HCT116 (cell line): Measurements from ENCODE around the gene KATNAL1. TPM values are rescaled to one million over a fixed set of nuclear protein-coding genes. Genes with fewer than 3 reads are reported as not detected.
A peak's percentile ranks its signal among the peaks of the same experiment; 100 is the strongest.

Experiments used
- ATAC-seq: fragments of 200-7000 bp; cut with Tn5 transposase; 2 replicates; pipeline ENCODE4 v1.9.1; 2020; ENCODE audit warnings: mild to moderate bottlenecking, moderate library complexity
- BruUV-seq: library from RNA; stranded (reverse); fragments of 400-500 nt; replicated peaks from 2 replicates; lab custom pipeline; 2021; lab: Mats Ljungman, UMichigan
- CTCF ChIA-PET: fragments of 300-600 bp; sonication (Branson Sonifier 250); formaldehyde crosslinking; loops from one replicate; lab custom pipeline; 2021; ENCODE audit warnings: antibody characterized with exemption; lab: Charles Lee
- POLR2A ChIA-PET: fragments of 300-600, 350-600 bp; sonication (Branson Sonifier 250); formaldehyde crosslinking; loops from one replicate; lab custom pipeline; 2021; ENCODE audit warnings: antibody characterized with exemption; lab: Charles Lee
- RAD21 ChIA-PET, 2 experiments: fragments of 300-600 bp; sonication (Branson Sonifier 250); formaldehyde crosslinking; loops; one replicate each; lab custom pipeline; 2023; ENCODE audit warnings: low total read pairs in 2 of 2; ENCODE audit not compliant: uncharacterized antibody in 2 of 2, unreplicated experiment in 2 of 2, low non-redundant PET in 1 of 2; lab: Charles Lee
- DNase-seq: peaks from one replicate; pipeline ENCODE4 v3.0.0-alpha.2; 2010; ENCODE audit warnings: low read depth, low spot score
- H2AFZ ChIP-seq: fragments of 200-600 bp; shearing (Covaris generic), sonication (generic); 2 replicates; pipeline ENCODE4 v1.6.1; 2017; ENCODE audit warnings: low read depth, mixed run types, mixed read lengths, antibody characterized with exemption, low read length; ENCODE audit not compliant: poor library complexity, severe bottlenecking
- H3K27ac ChIP-seq: 2 replicates; pipeline ENCODE4 v1.5.1; 2012; ENCODE audit warnings: low read depth, low read length
- H3K27me3 ChIP-seq: fragments of 200-600 bp; sonication (generic); 2 replicates; pipeline ENCODE4 v1.6.1; 2016; ENCODE audit warnings: mixed run types, low read length, mixed read lengths; ENCODE audit not compliant: insufficient read depth
- H3K36me3 ChIP-seq, 2 experiments: fragments of 200-500 bp in 1 of 2; fragments of 200-600 bp in 1 of 2; sonication (Bioruptor generic) in 1 of 2; sonication (generic) in 1 of 2; 2 replicates each; pipeline versions ENCODE4 v1.5.1 to v1.6.1; 2014 to 2016; ENCODE audit warnings: low read length in 2 of 2, inconsistent platforms in 1 of 2, mixed read lengths in 1 of 2, mixed run types in 1 of 2; ENCODE audit not compliant: insufficient read depth in 2 of 2, control insufficient read depth in 1 of 2
- H3K4me1 ChIP-seq, 2 experiments: fragments of 200-600 bp in 1 of 2; sonication (generic) in 1 of 2; 2 replicates each; pipeline versions ENCODE4 v1.5.1 to v1.6.1; 2012 to 2017; ENCODE audit warnings: low read length in 2 of 2, inconsistent platforms in 1 of 2, mild to moderate bottlenecking in 1 of 2, mixed read lengths in 1 of 2, mixed run types in 1 of 2, moderate library complexity in 1 of 2; ENCODE audit not compliant: insufficient read depth in 2 of 2, control insufficient read depth in 1 of 2
- H3K4me2 ChIP-seq: fragments of 200-600 bp; sonication (generic); 2 replicates; pipeline ENCODE4 v1.6.1; 2017; ENCODE audit warnings: mixed run types, low read length, mixed read lengths
- H3K4me3 ChIP-seq, 2 experiments: fragments of 200-600 bp in 1 of 2; sonication (generic) in 1 of 2; replicated peaks in 1 of 2; 2 replicates each; pipeline ENCODE4 v1.5.1; 2011 to 2016; ENCODE audit warnings: low read length in 2 of 2, control low read depth in 1 of 2, low read depth in 1 of 2, mild to moderate bottlenecking in 1 of 2, mixed read lengths in 1 of 2, mixed run types in 1 of 2
- H3K79me2 ChIP-seq: fragments of 200-600 bp; sonication (generic); 2 replicates; pipeline ENCODE4 v1.6.1; 2017; ENCODE audit warnings: mild to moderate bottlenecking, mixed run types, low read length, moderate library complexity, mixed read lengths; ENCODE audit not compliant: insufficient read depth
- H3K9ac ChIP-seq: fragments of 200-600 bp; sonication (generic); 2 replicates; pipeline ENCODE4 v1.6.1; 2016; ENCODE audit warnings: low read length, mixed read lengths
- H3K9me2 ChIP-seq: fragments of 200-600 bp; sonication (generic), shearing (Covaris generic); 2 replicates; pipeline ENCODE4 v1.6.1; 2017; ENCODE audit warnings: mixed run types, mild to moderate bottlenecking, moderate library complexity; ENCODE audit not compliant: insufficient read depth
- H3K9me3 ChIP-seq, 2 experiments: fragments of 200-500 bp in 1 of 2; fragments of 200-600 bp in 1 of 2; sonication (Bioruptor generic) in 1 of 2; sonication (generic) in 1 of 2; 2 replicates each; pipeline ENCODE4 v1.6.1; 2014 to 2017; ENCODE audit warnings: low read length in 2 of 2, mixed read lengths in 2 of 2, inconsistent platforms in 1 of 2, low read depth in 1 of 2, mild to moderate bottlenecking in 1 of 2, mixed run types in 1 of 2, moderate library complexity in 1 of 2; ENCODE audit not compliant: control insufficient read depth in 1 of 2, insufficient read depth in 1 of 2
- H4K20me1 ChIP-seq: fragments of 200-600 bp; sonication (generic), shearing (Covaris generic); 2 replicates; pipeline ENCODE4 v1.6.1; 2017; ENCODE audit warnings: mixed run types, mild to moderate bottlenecking, moderate library complexity; ENCODE audit not compliant: insufficient read depth
- ATF3 ChIP-seq: IDR thresholded peaks from 2 replicates; pipeline ENCODE4 v1.6.1; 2012
- CEBPB ChIP-seq: IDR thresholded peaks from 2 replicates; pipeline ENCODE4 v1.6.1; 2012; ENCODE audit warnings: low read depth
- CTCF ChIP-seq, 3 experiments: fragments of 200-600 bp in 1 of 3; sonication (generic) in 1 of 3; IDR thresholded peaks in 2 of 3; conservative IDR thresholded peaks in 1 of 3; 2 replicates each; pipeline ENCODE4 v1.5.1; 2012 to 2017; ENCODE audit warnings: low read depth in 2 of 3, low read length in 2 of 3, antibody characterized with exemption in 1 of 3, borderline replicate concordance in 1 of 3, control low read depth in 1 of 3, mild to moderate bottlenecking in 1 of 3, mixed read lengths in 1 of 3, mixed run types in 1 of 3, moderate library complexity in 1 of 3; ENCODE audit not compliant: insufficient read depth in 1 of 3
- EGR1 ChIP-seq: IDR thresholded peaks from 2 replicates; pipeline ENCODE4 v1.6.1; 2012; ENCODE audit warnings: low read depth
- ELF1 ChIP-seq: IDR thresholded peaks from 2 replicates; pipeline ENCODE4 v1.6.1; 2012; ENCODE audit warnings: low read depth, borderline replicate concordance
- EZH2phosphoT487 ChIP-seq: fragments of 200-600 bp; IDR thresholded peaks from 2 replicates; pipeline ENCODE4 v1.6.1; 2018; ENCODE audit warnings: antibody characterized with exemption, borderline replicate concordance
- JUND ChIP-seq: IDR thresholded peaks from 2 replicates; pipeline ENCODE4 v1.6.1; 2012
- RAD21 ChIP-seq: IDR thresholded peaks from 2 replicates; pipeline ENCODE4 v1.6.1; 2012; ENCODE audit warnings: low read depth, mild to moderate bottlenecking
- SIN3A ChIP-seq: IDR thresholded peaks from 2 replicates; pipeline ENCODE4 v1.6.1; 2012; ENCODE audit warnings: low read depth
- SP1 ChIP-seq: IDR thresholded peaks from 2 replicates; pipeline ENCODE4 v1.6.1; 2012; ENCODE audit warnings: low read depth
- SRF ChIP-seq: IDR thresholded peaks from 2 replicates; pipeline ENCODE4 v1.6.1; 2012; ENCODE audit warnings: low read depth
- TCF7L2 ChIP-seq: IDR thresholded peaks from 2 replicates; pipeline ENCODE4 v1.7.0; 2011; ENCODE audit warnings: borderline replicate concordance, inconsistent platforms; ENCODE audit not compliant: insufficient read depth, insufficient read length; ENCODE audit errors: extremely low read depth
- YY1 ChIP-seq: IDR thresholded peaks from 2 replicates; pipeline ENCODE4 v1.6.1; 2011; ENCODE audit warnings: low read length, low read depth, moderate library complexity, mild to moderate bottlenecking; ENCODE audit not compliant: insufficient replicate concordance; ENCODE audit errors: extremely low read depth
- ZBTB33 ChIP-seq: IDR thresholded peaks from 2 replicates; pipeline ENCODE4 v1.6.1; 2011; ENCODE audit warnings: mild to moderate bottlenecking, low read length, moderate library complexity; ENCODE audit not compliant: insufficient replicate concordance; ENCODE audit errors: extremely low read depth
- ZFX ChIP-seq: fragments of 450-650 bp; IDR thresholded peaks from 2 replicates; pipeline ENCODE4 v1.6.1; 2017
- ZNF274 ChIP-seq: fragments of 200-500 bp; sonication (Bioruptor generic); IDR thresholded peaks from 2 replicates; pipeline ENCODE4 v1.6.1; 2014; ENCODE audit warnings: mild to moderate bottlenecking, low read depth, low read length, inconsistent platforms
- intact Hi-C: fragments of 100-400 bp; cut with micrococcal nuclease; formaldehyde crosslinking; loops from 2 replicates; pipeline ENCODE4 v1.10.0; 2022
- total RNA-seq: library from RNA; stranded (reverse); gene quantifications from one replicate; pipeline ENCODE4 v1.2.1, GENCODE V29; 2021; ENCODE audit not compliant: unreplicated experiment

The KATNAL1 gene
- total RNA-seq, 1 experiment from 2014 or later: 17.3 TPM

- Histone ChIP-seq H3K4me1 (peaks cover 42 to 74% of the 10 kb centered on the region in 2 experiments), H3K9ac (no peak overlapping the region), H4K20me1 (no peaks in the 10 kb centered on the region), H3K36me3 (no peaks in the 10 kb centered on the region), H3K4me2 (peak overlapping the region; percentile 6; the same call in 1 of the 2 replicates), H3K4me3 (no peak overlapping the region), H2AFZ (peak overlapping the region; percentile 52), H3K9me2 (no peaks in the 10 kb centered on the region), H3K27me3 (no peaks in the 10 kb centered on the region), H3K9me3 (no peaks in the 10 kb centered on the region), H3K79me2 (no peaks in the 10 kb centered on the region), H3K27ac (no peak overlapping the region)
- DNase-seq: peak; percentile 59
- ChIA-PET POLR2A (no interaction called here), RAD21 (no interaction called here), CTCF (interaction anchor here (0.8 kb wide), 1 partner anchor 202 kb away, joined by 5 read pairs; no protein-coding TSS in a partner anchor)
- TF ChIP-seq ZBTB33: no peak
- no peak for TF ChIP-seq EZH2phosphoT487
- no peak for TF ChIP-seq SRF
- TF ChIP-seq TCF7L2: no peak
- no peak for TF ChIP-seq JUND
- no peak for TF ChIP-seq YY1
- TF ChIP-seq ZFX: no peak
- TF ChIP-seq SIN3A: no peak
- peak; percentile 24 to 79 (median 67); a peak in 5 of 6 replicates for TF ChIP-seq CTCF (IDR thresholded peaks at IDR 0.05 in 2 of 3, conservative IDR thresholded peaks at IDR 0.05 in 1 of 3; ENCODE audit: borderline replicate concordance in 1 of 3, insufficient read depth in 1 of 3, low read depth in 2 of 3, low read length in 2 of 3)
- TF ChIP-seq SP1: no peak
- TF ChIP-seq EGR1: no peak
- TF ChIP-seq CEBPB: peak; percentile 33; the same call in 1 of the 2 replicates
- TF ChIP-seq ATF3: no peak
- peak; percentile 58 for TF ChIP-seq RAD21
- TF ChIP-seq ZNF274: no peak
- TF ChIP-seq ELF1: no peak
- ATAC-seq: peak; percentile 53
- intact Hi-C loops: loop anchor here (1.0 to 10.0 kb wide), 3 partner anchors 127 to 560 kb away; no protein-coding TSS in a partner anchor
- BruUV-seq: no TSS peak
Measured at GRCh38 chr13:30334663-30335386, 27.5 kb upstream of the KATNAL1 start.
